Measurements from ENCODE around the gene GPN3.

- TF ChIP-seq, protein P1, sequence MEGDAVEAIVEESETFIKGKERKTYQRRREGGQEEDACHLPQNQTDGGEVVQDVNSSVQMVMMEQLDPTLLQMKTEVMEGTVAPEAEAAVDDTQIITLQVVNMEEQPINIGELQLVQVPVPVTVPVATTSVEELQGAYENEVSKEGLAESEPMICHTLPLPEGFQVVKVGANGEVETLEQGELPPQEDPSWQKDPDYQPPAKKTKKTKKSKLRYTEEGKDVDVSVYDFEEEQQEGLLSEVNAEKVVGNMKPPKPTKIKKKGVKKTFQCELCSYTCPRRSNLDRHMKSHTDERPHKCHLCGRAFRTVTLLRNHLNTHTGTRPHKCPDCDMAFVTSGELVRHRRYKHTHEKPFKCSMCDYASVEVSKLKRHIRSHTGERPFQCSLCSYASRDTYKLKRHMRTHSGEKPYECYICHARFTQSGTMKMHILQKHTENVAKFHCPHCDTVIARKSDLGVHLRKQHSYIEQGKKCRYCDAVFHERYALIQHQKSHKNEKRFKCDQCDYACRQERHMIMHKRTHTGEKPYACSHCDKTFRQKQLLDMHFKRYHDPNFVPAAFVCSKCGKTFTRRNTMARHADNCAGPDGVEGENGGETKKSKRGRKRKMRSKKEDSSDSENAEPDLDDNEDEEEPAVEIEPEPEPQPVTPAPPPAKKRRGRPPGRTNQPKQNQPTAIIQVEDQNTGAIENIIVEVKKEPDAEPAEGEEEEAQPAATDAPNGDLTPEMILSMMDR (IDR thresholded peaks at IDR 0.05; ENCODE audit: low read depth, low read length, poor library complexity, severe bottlenecking), result no peak
- TF ChIP-seq EZH2phosphoT487 (IDR thresholded peaks at IDR 0.05; ENCODE audit: borderline replicate concordance, low read length), result no peak
Measured at GRCh38 chr12:110516995-110517394, 48.9 kb upstream of the GPN3 start.
